A673 (cell line): ENCODE data around the gene NECAB3. TPM values are rescaled to one million over a fixed set of nuclear protein-coding genes. Genes with fewer than 3 reads are reported as not detected.

Experiments
- BruUV-seq: library from RNA; stranded (reverse); fragments of 400-500 nt; replicated peaks from 2 replicates; lab custom pipeline; 2021; lab: Mats Ljungman, UMichigan
- CTCF ChIA-PET: fragments of 300-600 bp; sonication (Branson Sonifier 250); formaldehyde crosslinking; loops from one replicate; lab custom pipeline; 2022; ENCODE audit warnings: antibody characterized with exemption; lab: Charles Lee
- POLR2A ChIA-PET: fragments of 300-600 bp; sonication (Branson Sonifier 250); formaldehyde crosslinking; loops from one replicate; lab custom pipeline; 2022; ENCODE audit warnings: antibody characterized with exemption; ENCODE audit not compliant: low non-redundant PET; lab: Charles Lee
- DNase-seq: peaks from one replicate; pipeline ENCODE4 v3.0.0-alpha.2; 2015; ENCODE audit warnings: low spot score
- H3K27ac ChIP-seq: fragments of 200-600 bp; sonication (generic); 2 replicates; pipeline ENCODE4 v1.5.1; 2016; ENCODE audit warnings: mixed run types, low read depth, mild to moderate bottlenecking, mixed read lengths, antibody characterized with exemption, low read length; ENCODE audit not compliant: poor library complexity, severe bottlenecking
- H3K27me3 ChIP-seq: fragments of 200-600 bp; sonication (generic); replicated peaks from 2 replicates; pipeline ENCODE4 v1.6.1; 2017; ENCODE audit warnings: mixed run types, low read depth, mild to moderate bottlenecking, mixed read lengths, antibody characterized with exemption, low read length; ENCODE audit not compliant: insufficient read depth, poor library complexity
- H3K36me3 ChIP-seq: fragments of 200-600 bp; sonication (generic); 2 replicates; pipeline ENCODE4 v1.6.1; 2016; ENCODE audit warnings: mixed run types, mild to moderate bottlenecking, mixed read lengths, antibody characterized with exemption, low read length; ENCODE audit not compliant: insufficient read depth, poor library complexity, severe bottlenecking
- H3K4me1 ChIP-seq: fragments of 200-600 bp; sonication (generic); 2 replicates; pipeline ENCODE4 v1.6.1; 2017; ENCODE audit warnings: mixed run types, mild to moderate bottlenecking, mixed read lengths, antibody characterized with exemption, low read length; ENCODE audit not compliant: insufficient read depth, poor library complexity, severe bottlenecking
- H3K4me3 ChIP-seq: fragments of 200-600 bp; sonication (generic); 2 replicates; pipeline ENCODE4 v1.5.1; 2016; ENCODE audit warnings: low read depth, mixed run types, mild to moderate bottlenecking, mixed read lengths, low read length; ENCODE audit not compliant: poor library complexity, severe bottlenecking
- H3K9me3 ChIP-seq: fragments of 200-600 bp; sonication (generic); 2 replicates; pipeline ENCODE4 v1.6.1; 2016; ENCODE audit warnings: mixed run types, low read depth, mild to moderate bottlenecking, mixed read lengths, antibody characterized with exemption, low read length; ENCODE audit not compliant: poor library complexity, severe bottlenecking
- EZH2 ChIP-seq: fragments of 200-600 bp; sonication (generic); IDR thresholded peaks from 2 replicates; pipeline ENCODE4 v1.6.1; 2017; ENCODE audit warnings: borderline replicate concordance, low read depth, mild to moderate bottlenecking, mixed read lengths, antibody characterized with exemption, low read length; ENCODE audit not compliant: poor library complexity, severe bottlenecking
- intact Hi-C: fragments of 100-400 bp; cut with micrococcal nuclease; formaldehyde crosslinking; loops from one replicate; pipeline ENCODE4 v1.10.0; 2022; ENCODE audit not compliant: unreplicated experiment
- total RNA-seq: library from RNA; stranded (reverse); gene quantifications from 2 replicates; pipeline ENCODE4 v1.2.3, GENCODE V29; 2021
- TF ChIP-seq, protein P1 (sequence below): fragments of 300-800, 200-600 bp; sonication (generic); conservative IDR thresholded peaks from 2 replicates; pipeline ENCODE4 v1.5.1; 2017; ENCODE audit warnings: low read depth, mild to moderate bottlenecking, antibody characterized with exemption, low read length, moderate library complexity, mixed read lengths

NECAB3 gene
- total RNA-seq, 1 experiment from 2014 or later, result 83.1 TPM

DNA sequence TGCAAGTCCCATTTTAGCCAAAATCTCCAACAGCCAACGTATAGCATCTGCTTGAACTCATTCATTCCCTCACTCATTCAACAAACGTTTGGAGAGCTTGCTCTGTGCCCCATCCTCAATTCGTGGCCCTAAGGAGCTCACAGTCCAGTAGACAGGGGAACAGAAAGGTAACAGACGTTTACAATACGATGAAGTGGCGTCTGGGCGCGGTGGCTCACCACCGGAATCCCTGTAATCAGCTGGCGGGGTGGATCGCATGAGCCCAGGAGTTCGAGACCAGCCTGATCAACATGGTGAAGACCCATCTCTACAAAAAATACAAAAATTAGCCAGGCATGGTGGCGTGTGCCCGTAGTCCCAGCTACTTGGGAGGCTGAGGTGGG is 12.7 kb upstream of the NECAB3 start:
- DNase-seq, result no peak
- H3K36me3 ChIP-seq, result peaks cover 8% of the 10 kb centered on the region
- H3K27ac ChIP-seq, result no peak overlapping the region
- POLR2A ChIA-PET, result no interaction called here
- peaks cover 21% of the 10 kb centered on the region for H3K4me1 ChIP-seq
- no peaks in the 10 kb centered on the region for H3K27me3 ChIP-seq
- intact Hi-C loops, result no loop called here
- peak overlapping the region; percentile 58 for H3K4me3 ChIP-seq
- BruUV-seq, result no TSS peak
- TF ChIP-seq, protein P1, sequence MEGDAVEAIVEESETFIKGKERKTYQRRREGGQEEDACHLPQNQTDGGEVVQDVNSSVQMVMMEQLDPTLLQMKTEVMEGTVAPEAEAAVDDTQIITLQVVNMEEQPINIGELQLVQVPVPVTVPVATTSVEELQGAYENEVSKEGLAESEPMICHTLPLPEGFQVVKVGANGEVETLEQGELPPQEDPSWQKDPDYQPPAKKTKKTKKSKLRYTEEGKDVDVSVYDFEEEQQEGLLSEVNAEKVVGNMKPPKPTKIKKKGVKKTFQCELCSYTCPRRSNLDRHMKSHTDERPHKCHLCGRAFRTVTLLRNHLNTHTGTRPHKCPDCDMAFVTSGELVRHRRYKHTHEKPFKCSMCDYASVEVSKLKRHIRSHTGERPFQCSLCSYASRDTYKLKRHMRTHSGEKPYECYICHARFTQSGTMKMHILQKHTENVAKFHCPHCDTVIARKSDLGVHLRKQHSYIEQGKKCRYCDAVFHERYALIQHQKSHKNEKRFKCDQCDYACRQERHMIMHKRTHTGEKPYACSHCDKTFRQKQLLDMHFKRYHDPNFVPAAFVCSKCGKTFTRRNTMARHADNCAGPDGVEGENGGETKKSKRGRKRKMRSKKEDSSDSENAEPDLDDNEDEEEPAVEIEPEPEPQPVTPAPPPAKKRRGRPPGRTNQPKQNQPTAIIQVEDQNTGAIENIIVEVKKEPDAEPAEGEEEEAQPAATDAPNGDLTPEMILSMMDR, result no peak
- no peak for TF ChIP-seq EZH2
- H3K9me3 ChIP-seq, result no peaks in the 10 kb centered on the region
- CTCF ChIA-PET, result no interaction called here

DNA sequence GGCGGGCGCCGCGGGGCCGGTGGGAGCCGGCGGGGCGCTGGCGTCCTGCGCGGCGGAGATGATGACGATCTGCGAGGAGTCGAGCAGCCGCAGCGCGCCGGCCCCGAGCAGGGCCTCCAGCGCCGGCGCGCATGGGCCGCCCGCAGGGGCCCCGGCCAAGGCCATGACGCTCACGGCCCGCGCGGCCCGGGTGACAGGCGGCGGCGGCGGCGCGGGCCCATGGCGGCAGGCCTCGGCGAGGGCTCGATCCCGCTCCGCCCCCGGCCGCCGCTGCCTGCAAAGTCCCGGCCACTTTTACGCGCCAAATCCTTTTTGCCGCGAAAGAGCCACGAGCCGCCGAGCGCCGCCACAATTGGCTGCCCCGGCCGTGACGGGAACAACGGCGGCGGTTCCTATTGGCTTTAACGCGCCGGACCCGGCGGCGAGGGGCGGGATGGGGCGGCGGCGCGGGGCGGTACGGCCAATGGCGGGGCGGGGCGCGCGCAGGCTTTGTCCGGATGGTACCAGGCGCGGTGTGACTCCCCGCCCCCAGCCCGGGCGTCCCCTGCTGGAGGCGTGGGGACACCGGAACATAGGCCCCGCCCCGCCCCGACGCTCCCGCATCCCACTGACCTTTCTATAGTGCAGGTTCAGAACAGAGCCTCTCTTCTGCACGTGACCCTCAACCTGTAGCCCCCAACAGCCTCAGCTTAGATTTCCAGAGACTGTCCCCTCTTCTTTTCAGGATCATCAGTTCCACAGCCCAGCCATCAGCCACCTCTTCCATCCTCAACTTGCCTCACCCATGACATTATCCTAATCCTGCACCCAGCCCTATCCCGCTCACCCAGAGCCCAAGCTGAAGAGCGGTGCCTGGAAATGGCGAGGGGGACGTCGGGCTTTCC is 12.1 kb upstream of the NECAB3 start, which contains the start of gene E2F1:
TSS of gene E2F1 (minus strand) at position 286 of the 884 bp plus-strand sequence. CDS start at position 165, 121 bp downstream.
- H3K4me3 ChIP-seq, result peak within 1 kb of the TSS; percentile 58
- TF ChIP-seq EZH2, result no peak
- TF ChIP-seq, protein P1, result peak; percentile 31; the same call in 1 of the 2 replicates
- no peaks in the 10 kb centered on the region for H3K27me3 ChIP-seq
- intact Hi-C loops, result no loop called here
- no TSS peak for BruUV-seq
- DNase-seq, result peak; percentile 98
- H3K27ac ChIP-seq, result peak within 1 kb of the TSS; percentile 79
- H3K4me1 ChIP-seq, result peaks cover 21% of the 10 kb centered on the region
- peaks cover 8% of the 10 kb centered on the region for H3K36me3 ChIP-seq
- CTCF ChIA-PET, result no interaction called here
- no peaks in the 10 kb centered on the region for H3K9me3 ChIP-seq
- POLR2A ChIA-PET, result no interaction called here

DNA sequence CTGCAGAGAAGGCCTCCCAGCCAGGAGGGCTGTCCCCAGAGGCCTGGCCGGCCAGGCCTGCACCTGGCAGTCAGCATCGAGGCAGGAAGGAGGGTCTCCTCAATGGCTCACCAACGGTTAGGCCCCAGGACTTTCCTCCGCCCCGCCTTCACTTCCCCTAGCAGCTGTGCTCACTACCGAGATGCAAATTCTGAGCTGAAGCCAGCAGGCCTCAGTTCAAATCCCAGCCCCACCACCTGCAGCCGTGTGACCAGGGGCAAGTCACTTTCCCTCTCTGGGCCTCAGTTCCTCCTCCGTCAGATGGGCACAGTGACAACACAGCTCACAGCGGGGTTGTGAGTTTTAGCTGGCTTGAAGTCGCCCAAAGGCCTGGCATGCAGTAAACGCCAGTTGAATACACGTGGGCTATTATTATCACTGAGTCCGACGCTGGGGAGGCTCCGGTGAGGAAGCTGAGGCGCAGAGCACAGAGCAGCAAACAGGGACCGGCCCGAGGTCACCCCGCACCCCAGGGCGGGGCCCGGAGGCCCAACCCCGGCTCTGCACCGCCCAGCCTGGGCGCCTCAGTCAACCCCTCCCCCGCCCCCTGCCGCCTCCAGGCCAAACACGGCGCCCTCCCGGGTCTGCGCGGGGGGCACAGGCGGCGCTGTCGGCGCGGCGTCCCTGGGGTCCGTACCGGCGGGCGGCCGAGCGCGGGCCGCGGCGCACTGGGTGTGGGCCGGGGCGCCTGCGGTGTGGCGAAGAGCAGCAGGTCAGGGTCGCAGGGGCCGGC is 11.3 kb upstream of the NECAB3 start:
- CTCF ChIA-PET, result interaction anchor here (1.3 kb wide), 1 partner anchor 35 kb away, joined by 3 read pairs; no protein-coding TSS in a partner anchor
- no peak for TF ChIP-seq EZH2
- TF ChIP-seq, protein P1, result no peak
- H3K36me3 ChIP-seq, result peaks cover 8% of the 10 kb centered on the region
- peak; percentile 62 for DNase-seq
- peaks cover 21% of the 10 kb centered on the region for H3K4me1 ChIP-seq
- H3K4me3 ChIP-seq, result peak overlapping the region; percentile 58
- intact Hi-C loops, result no loop called here
- peak overlapping the region; percentile 79 for H3K27ac ChIP-seq
- no peaks in the 10 kb centered on the region for H3K9me3 ChIP-seq
- H3K27me3 ChIP-seq, result no peaks in the 10 kb centered on the region
- POLR2A ChIA-PET, result interaction anchor here (0.7 to 1.3 kb wide), 2 partner anchors 13 to 184 kb away, joined by 6 read pairs; no protein-coding TSS in a partner anchor
- no TSS peak for BruUV-seq
